Liver (tissue), 3 donors: ENCODE results near the gene DERL3.

Source experiments
- CTCF ChIP-seq: fragments of 150-350 bp; IDR thresholded peaks from 2 replicates; pipeline ENCODE4 v1.5.1; 2017; ENCODE audit warnings: improper control_type of control experiment, low read depth, low read length; ENCODE audit not compliant: missing input control
- EGR1 ChIP-seq, 2 donors: IDR thresholded peaks; 2 replicates each; pipeline ENCODE4 v1.6.1; 2016 to 2018; ENCODE audit warnings: antibody characterized with exemption in 2 of 2, low read depth in 2 of 2
- GABPA ChIP-seq, 2 donors: IDR thresholded peaks in 1 of 2; conservative IDR thresholded peaks in 1 of 2; 2 replicates each; pipeline ENCODE4 v1.6.1; 2016; ENCODE audit warnings: antibody characterized with exemption in 2 of 2, mild to moderate bottlenecking in 1 of 2, moderate library complexity in 1 of 2
- JUND ChIP-seq, 2 donors: IDR thresholded peaks; 2 replicates each; pipeline ENCODE4 v1.6.1; 2016; ENCODE audit warnings: antibody characterized with exemption in 2 of 2
- RAD21 ChIP-seq, 2 donors: IDR thresholded peaks; 2 replicates each; pipeline ENCODE4 v1.6.1; 2016; ENCODE audit warnings: antibody characterized with exemption in 2 of 2, mild to moderate bottlenecking in 2 of 2
- RXRA ChIP-seq, 2 donors: IDR thresholded peaks; 2 replicates each; pipeline ENCODE4 v1.6.1; 2017 to 2018; ENCODE audit warnings: antibody characterized with exemption in 2 of 2, mild to moderate bottlenecking in 1 of 2
- SP1 ChIP-seq: IDR thresholded peaks from 2 replicates; pipeline ENCODE4 v1.6.1; 2018; ENCODE audit warnings: antibody characterized with exemption, mild to moderate bottlenecking
- TF ChIP-seq, protein P1 (sequence below): IDR thresholded peaks from 2 replicates; pipeline ENCODE4 v1.6.1; 2016; ENCODE audit warnings: antibody characterized with exemption
- donor health status: healthy.
- donor health status: healthy.

DNA sequence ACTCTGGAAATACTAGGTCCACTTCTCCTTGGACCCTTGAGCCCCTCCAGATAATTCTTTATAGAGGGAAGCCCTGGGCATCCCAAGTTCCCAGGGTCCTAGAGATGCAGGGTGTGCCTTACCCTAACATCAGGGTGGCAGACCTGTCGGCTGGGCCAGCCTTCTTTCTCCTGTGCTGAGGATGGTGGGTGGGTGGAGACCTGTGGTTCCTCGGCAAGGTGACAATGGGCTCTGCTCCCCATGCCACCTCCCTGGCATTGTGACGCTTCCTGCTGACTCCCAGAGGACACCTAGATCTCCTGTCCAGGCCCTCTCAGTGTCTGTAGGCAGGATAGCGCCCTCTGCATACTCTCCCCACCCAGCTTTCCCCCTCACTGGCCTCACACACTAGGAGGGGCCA is 3.8 kb upstream of the DERL3 start:
- TF ChIP-seq CTCF (no peak), JUND (IDR thresholded peaks at IDR 0.05) (no peak), RXRA (IDR thresholded peaks at IDR 0.05) (no peak), GABPA (IDR thresholded peaks at IDR 0.05 in 1 of 2, conservative IDR thresholded peaks at IDR 0.05 in 1 of 2) (no peak), SP1 (no peak), EGR1 (IDR thresholded peaks at IDR 0.05; ENCODE audit: low read depth in 2 of 2) (no peak), RAD21 (IDR thresholded peaks at IDR 0.05) (no peak)
- TF ChIP-seq, protein P1, sequence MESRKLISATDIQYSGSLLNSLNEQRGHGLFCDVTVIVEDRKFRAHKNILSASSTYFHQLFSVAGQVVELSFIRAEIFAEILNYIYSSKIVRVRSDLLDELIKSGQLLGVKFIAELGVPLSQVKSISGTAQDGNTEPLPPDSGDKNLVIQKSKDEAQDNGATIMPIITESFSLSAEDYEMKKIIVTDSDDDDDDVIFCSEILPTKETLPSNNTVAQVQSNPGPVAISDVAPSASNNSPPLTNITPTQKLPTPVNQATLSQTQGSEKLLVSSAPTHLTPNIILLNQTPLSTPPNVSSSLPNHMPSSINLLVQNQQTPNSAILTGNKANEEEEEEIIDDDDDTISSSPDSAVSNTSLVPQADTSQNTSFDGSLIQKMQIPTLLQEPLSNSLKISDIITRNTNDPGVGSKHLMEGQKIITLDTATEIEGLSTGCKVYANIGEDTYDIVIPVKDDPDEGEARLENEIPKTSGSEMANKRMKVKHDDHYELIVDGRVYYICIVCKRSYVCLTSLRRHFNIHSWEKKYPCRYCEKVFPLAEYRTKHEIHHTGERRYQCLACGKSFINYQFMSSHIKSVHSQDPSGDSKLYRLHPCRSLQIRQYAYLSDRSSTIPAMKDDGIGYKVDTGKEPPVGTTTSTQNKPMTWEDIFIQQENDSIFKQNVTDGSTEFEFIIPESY, result no peak
